Measurements from ENCODE around the gene TMEM63A.
"Not testable (repeated sequence)": the region's sequence is repeated elsewhere in the genome, so short reads cannot be mapped to it uniquely, and the experiment has no call there.

TMEM63A gene

GRCh38 chr1:225796097-225796496 lies 86.1 kb downstream of the TMEM63A start:
- DNase-seq (ENCODE audit: low read depth, low spot score), result not testable (repeated sequence)
